Thoracic aorta (tissue), 2 donors: Measurements from ENCODE around the gene GLCE. TPM values are rescaled to one million over a fixed set of nuclear protein-coding genes. Genes with fewer than 3 reads are reported as not detected.

Experiments
- ATAC-seq: fragments of 150-250 bp; one replicate; pipeline ENCODE4 v1.8.0; 2017; ENCODE audit warnings: low read depth; ENCODE audit not compliant: insufficient number of reproducible peaks, low FRiP score
- DNase-seq: peaks from one replicate; pipeline ENCODE4 v3.0.0-alpha.2; 2020; ENCODE audit warnings: low spot score
- H3K27ac ChIP-seq, 2 donors: fragments of 200-600 bp; sonication (generic); 1 replicate in 1 of 2; 2 replicates in 1 of 2; pipeline ENCODE4 v1.5.1; 2016; ENCODE audit warnings: mild to moderate bottlenecking in 2 of 2, moderate library complexity in 2 of 2
- H3K27me3 ChIP-seq: fragments of 200-600 bp; sonication (generic); replicated peaks from 2 replicates; pipeline ENCODE4 v1.6.0; 2016; ENCODE audit warnings: mild to moderate bottlenecking; ENCODE audit not compliant: insufficient read depth
- H3K36me3 ChIP-seq: fragments of 200-600 bp; sonication (generic); one replicate; pipeline ENCODE4 v1.5.1; 2016
- H3K4me1 ChIP-seq, 2 donors: fragments of 200-600 bp; sonication (generic); 1 replicate in 1 of 2; 2 replicates in 1 of 2; pipeline versions ENCODE4 v1.5.1 to v1.6.0; 2016; ENCODE audit warnings: low read depth in 2 of 2, mild to moderate bottlenecking in 1 of 2; ENCODE audit not compliant: control insufficient read depth in 1 of 2
- H3K4me3 ChIP-seq: fragments of 200-600 bp; sonication (generic); 2 replicates; pipeline ENCODE4 v1.5.1; 2016; ENCODE audit warnings: mild to moderate bottlenecking
- H3K9me3 ChIP-seq: fragments of 200-600 bp; sonication (generic); 2 replicates; pipeline ENCODE4 v1.5.1; 2016
- total RNA-seq, 2 donors: library from RNA; depleted of rRNA; stranded (reverse); fragments of >200 nt; gene quantifications; one replicate each; pipeline versions ENCODE4 v1.1.0 to v1.2.3, GENCODE V29; 2016
- TF ChIP-seq, protein P1 (sequence below): fragments of 200-600 bp; sonication (generic); IDR thresholded peaks from one replicate; pipeline ENCODE4 v1.5.1; 2019; ENCODE audit warnings: antibody characterized with exemption

Gene GLCE
- total RNA-seq, 2 donors from 2014 or later: 8.5 to 11.8 TPM

GRCh38 chr15:69206079-69206478, 45.6 kb downstream of the GLCE start:
- no peak overlapping the region for H3K27ac ChIP-seq
- DNase-seq: no peak
- no peaks in the 10 kb centered on the region for H3K27me3 ChIP-seq
- ATAC-seq: no peak
- no peak overlapping the region for H3K4me3 ChIP-seq
- TF ChIP-seq, protein P1, sequence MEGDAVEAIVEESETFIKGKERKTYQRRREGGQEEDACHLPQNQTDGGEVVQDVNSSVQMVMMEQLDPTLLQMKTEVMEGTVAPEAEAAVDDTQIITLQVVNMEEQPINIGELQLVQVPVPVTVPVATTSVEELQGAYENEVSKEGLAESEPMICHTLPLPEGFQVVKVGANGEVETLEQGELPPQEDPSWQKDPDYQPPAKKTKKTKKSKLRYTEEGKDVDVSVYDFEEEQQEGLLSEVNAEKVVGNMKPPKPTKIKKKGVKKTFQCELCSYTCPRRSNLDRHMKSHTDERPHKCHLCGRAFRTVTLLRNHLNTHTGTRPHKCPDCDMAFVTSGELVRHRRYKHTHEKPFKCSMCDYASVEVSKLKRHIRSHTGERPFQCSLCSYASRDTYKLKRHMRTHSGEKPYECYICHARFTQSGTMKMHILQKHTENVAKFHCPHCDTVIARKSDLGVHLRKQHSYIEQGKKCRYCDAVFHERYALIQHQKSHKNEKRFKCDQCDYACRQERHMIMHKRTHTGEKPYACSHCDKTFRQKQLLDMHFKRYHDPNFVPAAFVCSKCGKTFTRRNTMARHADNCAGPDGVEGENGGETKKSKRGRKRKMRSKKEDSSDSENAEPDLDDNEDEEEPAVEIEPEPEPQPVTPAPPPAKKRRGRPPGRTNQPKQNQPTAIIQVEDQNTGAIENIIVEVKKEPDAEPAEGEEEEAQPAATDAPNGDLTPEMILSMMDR: no peak
- no peaks in the 10 kb centered on the region for H3K9me3 ChIP-seq
- H3K36me3 ChIP-seq: no peaks in the 10 kb centered on the region
- no peaks in the 10 kb centered on the region for H3K4me1 ChIP-seq

DNA sequence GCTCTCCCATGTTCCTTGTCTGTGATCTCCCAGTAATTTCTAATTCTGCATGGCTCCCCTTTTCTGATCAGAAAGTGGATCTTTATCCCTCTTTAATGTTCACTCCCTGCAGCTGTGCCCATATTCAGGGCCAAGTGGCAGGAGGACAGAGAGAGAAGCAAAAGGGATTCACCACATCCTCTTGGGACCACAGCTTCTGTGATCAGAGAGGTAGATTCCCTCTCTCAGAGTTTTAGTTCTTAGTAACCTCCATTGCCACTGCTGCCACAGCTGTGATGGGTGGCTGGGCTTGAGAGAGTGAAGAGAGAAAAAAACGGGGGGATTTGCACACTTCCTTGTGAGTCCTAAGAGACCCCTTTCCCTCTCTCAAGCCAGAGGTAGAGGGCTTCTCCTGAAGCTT, 49.2 kb downstream of the GLCE start:
- Histone ChIP-seq H3K36me3 (no peaks in the 10 kb centered on the region), H3K4me1 (no peaks in the 10 kb centered on the region), H3K27ac (no peak overlapping the region), H3K27me3 (no peaks in the 10 kb centered on the region), H3K9me3 (no peaks in the 10 kb centered on the region), H3K4me3 (no peak overlapping the region)
- TF ChIP-seq, protein P1: no peak
- DNase-seq: no peak
- ATAC-seq: no peak

GRCh38 chr15:69210574-69210973, 50.1 kb downstream of the GLCE start:
- Histone ChIP-seq H3K4me1 (no peaks in the 10 kb centered on the region), H3K27me3 (no peaks in the 10 kb centered on the region), H3K27ac (no peak overlapping the region), H3K36me3 (no peaks in the 10 kb centered on the region), H3K9me3 (no peaks in the 10 kb centered on the region), H3K4me3 (no peak overlapping the region)
- ATAC-seq (no peak), DNase-seq (no peak)
- TF ChIP-seq, protein P1: no peak

GRCh38 chr15:69213786-69214185, 53.4 kb downstream of the GLCE start:
- H3K27me3 ChIP-seq: no peaks in the 10 kb centered on the region
- no peak for DNase-seq
- no peak overlapping the region for H3K27ac ChIP-seq
- no peaks in the 10 kb centered on the region for H3K9me3 ChIP-seq
- no peak for ATAC-seq
- H3K4me1 ChIP-seq: no peaks in the 10 kb centered on the region
- H3K4me3 ChIP-seq: no peak overlapping the region
- H3K36me3 ChIP-seq: no peaks in the 10 kb centered on the region
- TF ChIP-seq, protein P1: no peak

- no peak for ATAC-seq
- H3K4me3 ChIP-seq: no peak overlapping the region
- TF ChIP-seq, protein P1: no peak
Measured at GRCh38 chr15:69215314-69216035, 55.0 kb downstream of the GLCE start.

More at GRCh38 chr15:69215314-69216035, 55.0 kb downstream of the GLCE start:
- Histone ChIP-seq H3K27ac (no peak overlapping the region), H3K4me1 (no peaks in the 10 kb centered on the region), H3K36me3 (no peaks in the 10 kb centered on the region), H3K27me3 (no peaks in the 10 kb centered on the region), H3K9me3 (no peaks in the 10 kb centered on the region)
- DNase-seq: no peak
